Astrocyte (in vitro differentiated cells and primary cell): ENCODE measurements around the gene SLC18A2. TPM values are rescaled to one million over a fixed set of nuclear protein-coding genes. Genes with fewer than 3 reads are reported as not detected.

Source experiments
- DNase-seq: peaks from one replicate; pipeline ENCODE4 v3.0.0-alpha.2; 2010; ENCODE audit warnings: low read depth
- FAIRE-seq: peaks from 2 replicates; lab custom pipeline; 2011; peaks lifted over from hg19 to GRCh38; lab: Jason Lieb, UNC
- H2AFZ ChIP-seq: 2 replicates; pipeline ENCODE4 v1.6.0; 2012; ENCODE audit warnings: low read depth, low read length, inconsistent platforms
- H3K27ac ChIP-seq: 2 replicates; pipeline ENCODE4 v1.5.1; 2011; ENCODE audit warnings: low read depth, low read length, inconsistent platforms
- H3K27me3 ChIP-seq: 2 replicates; pipeline ENCODE4 v1.6.0; 2011; ENCODE audit warnings: low read length, inconsistent platforms; ENCODE audit not compliant: insufficient read depth
- H3K36me3 ChIP-seq: 2 replicates; pipeline ENCODE4 v1.5.1; 2011; ENCODE audit warnings: low read length, inconsistent platforms; ENCODE audit not compliant: insufficient read depth
- H3K4me1 ChIP-seq: 2 replicates; pipeline ENCODE4 v1.5.1; 2011; ENCODE audit warnings: low read length, inconsistent platforms; ENCODE audit not compliant: insufficient read depth
- H3K4me2 ChIP-seq: 2 replicates; pipeline ENCODE4 v1.6.0; 2012; ENCODE audit warnings: low read length, inconsistent platforms
- H3K4me3 ChIP-seq: 2 replicates; pipeline ENCODE4 v1.5.1; 2011; ENCODE audit warnings: low read depth, mild to moderate bottlenecking, low read length, inconsistent platforms; ENCODE audit not compliant: insufficient read depth
- H3K79me2 ChIP-seq: 2 replicates; pipeline ENCODE4 v1.6.0; 2012; ENCODE audit warnings: mild to moderate bottlenecking, low read length, inconsistent platforms; ENCODE audit not compliant: insufficient read depth
- H3K9ac ChIP-seq: 2 replicates; pipeline ENCODE4 v1.6.0; 2012; ENCODE audit warnings: mild to moderate bottlenecking, low read length, inconsistent platforms
- H3K9me3 ChIP-seq: 2 replicates; pipeline ENCODE4 v1.5.1; 2012; ENCODE audit warnings: low read depth, mild to moderate bottlenecking, low read length, inconsistent platforms; ENCODE audit not compliant: insufficient read depth
- H4K20me1 ChIP-seq: 2 replicates; pipeline ENCODE4 v1.6.0; 2012; ENCODE audit warnings: low read length, inconsistent platforms; ENCODE audit not compliant: insufficient read depth
- H3K27ac Mint-ChIP-seq: one replicate; pipeline ENCODE4 v1.8.0; 2021; ENCODE audit warnings: mild to moderate bottlenecking, mixed read lengths; ENCODE audit not compliant: unreplicated experiment
- H3K27me3 Mint-ChIP-seq: one replicate; pipeline ENCODE4 v1.8.0; 2021; ENCODE audit warnings: low read depth, mixed read lengths; ENCODE audit not compliant: unreplicated experiment
- H3K36me3 Mint-ChIP-seq: one replicate; pipeline ENCODE4 v1.8.0; 2021; ENCODE audit warnings: low read depth, mixed read lengths; ENCODE audit not compliant: unreplicated experiment
- H3K4me1 Mint-ChIP-seq: one replicate; pipeline ENCODE4 v1.8.0; 2021; ENCODE audit warnings: low read depth, mixed read lengths; ENCODE audit not compliant: unreplicated experiment
- H3K4me3 Mint-ChIP-seq: one replicate; pipeline ENCODE4 v1.8.0; 2021; ENCODE audit warnings: mild to moderate bottlenecking, moderate library complexity, mixed read lengths; ENCODE audit not compliant: unreplicated experiment
- H3K9me3 Mint-ChIP-seq: one replicate; pipeline ENCODE4 v1.8.0; 2021; ENCODE audit warnings: mild to moderate bottlenecking, mixed read lengths; ENCODE audit not compliant: unreplicated experiment
- CTCF ChIP-seq: IDR thresholded peaks from 2 replicates; pipeline ENCODE4 v1.5.1; 2011; ENCODE audit warnings: low read depth, mild to moderate bottlenecking, inconsistent platforms, low read length, moderate library complexity; ENCODE audit not compliant: insufficient read depth
- EZH2 ChIP-seq: IDR thresholded peaks from 2 replicates; pipeline ENCODE4 v1.6.1; 2012; ENCODE audit warnings: mild to moderate bottlenecking, low read length, inconsistent platforms; ENCODE audit not compliant: insufficient read depth
- total RNA-seq: library from RNA; stranded (reverse); gene quantifications from 2 replicates; pipeline ENCODE4 v1.2.1, GENCODE V29; 2021

The SLC18A2 gene
- total RNA-seq, 1 donor from 2014 or later: not detected

GRCh38 chr10:117224881-117225280, 16.0 kb upstream of the SLC18A2 start:
- DNase-seq (no peak), FAIRE-seq (no peak)
- Mint-ChIP-seq H3K27me3 (peaks cover 23% of the 10 kb centered on the region), H3K27ac (no peak overlapping the region), H3K4me1 (peaks cover 8% of the 10 kb centered on the region), H3K36me3 (no peaks in the 10 kb centered on the region), H3K9me3 (peaks cover 4% of the 10 kb centered on the region), H3K4me3 (no peak overlapping the region)
- Histone ChIP-seq H3K4me1 (peaks cover 7% of the 10 kb centered on the region), H3K27me3 (peaks cover 8% of the 10 kb centered on the region), H4K20me1 (no peaks in the 10 kb centered on the region), H3K36me3 (no peaks in the 10 kb centered on the region), H3K9ac (no peak overlapping the region), H3K4me2 (no peak overlapping the region), H2AFZ (no peak overlapping the region), H3K27ac (no peak overlapping the region), H3K79me2 (no peaks in the 10 kb centered on the region), H3K9me3 (no peaks in the 10 kb centered on the region), H3K4me3 (no peak overlapping the region)
- TF ChIP-seq CTCF (no peak), EZH2 (no peak)

GRCh38 chr10:117226813-117227451, 14.0 kb upstream of the SLC18A2 start:
- Histone ChIP-seq H3K36me3 (no peaks in the 10 kb centered on the region), H2AFZ (no peak overlapping the region), H3K4me1 (peaks cover 2% of the 10 kb centered on the region), H3K9ac (no peak overlapping the region), H3K79me2 (no peaks in the 10 kb centered on the region), H3K4me3 (no peak overlapping the region), H3K4me2 (no peak overlapping the region), H3K27me3 (peaks cover 11% of the 10 kb centered on the region), H4K20me1 (no peaks in the 10 kb centered on the region), H3K9me3 (no peaks in the 10 kb centered on the region), H3K27ac (no peak overlapping the region)
- Mint-ChIP-seq H3K9me3 (peaks cover 16% of the 10 kb centered on the region), H3K36me3 (no peaks in the 10 kb centered on the region), H3K27me3 (peaks cover 41% of the 10 kb centered on the region), H3K4me3 (no peak overlapping the region), H3K27ac (no peak overlapping the region), H3K4me1 (no peaks in the 10 kb centered on the region)
- DNase-seq (no peak), FAIRE-seq (no peak)
- TF ChIP-seq CTCF (peak; percentile 30), EZH2 (no peak)

GRCh38 chr10:117228210-117228609, 12.7 kb upstream of the SLC18A2 start:
- H3K9me3 Mint-ChIP-seq: peaks cover 18% of the 10 kb centered on the region
- peaks cover 52% of the 10 kb centered on the region for H3K27me3 Mint-ChIP-seq
- no peak overlapping the region for H3K4me2 ChIP-seq

More at GRCh38 chr10:117228210-117228609, 12.7 kb upstream of the SLC18A2 start:
- no peaks in the 10 kb centered on the region for H3K79me2 ChIP-seq
- no peaks in the 10 kb centered on the region for H3K9me3 ChIP-seq
- TF ChIP-seq EZH2 (no peak), CTCF (no peak)
- peaks cover 11% of the 10 kb centered on the region for H3K27me3 ChIP-seq
- no peak overlapping the region for H3K4me3 ChIP-seq
- no peak overlapping the region for H3K27ac ChIP-seq
- no peak overlapping the region for H3K27ac Mint-ChIP-seq
- H3K4me1 Mint-ChIP-seq: no peaks in the 10 kb centered on the region
- no peaks in the 10 kb centered on the region for H3K4me1 ChIP-seq
- no peak overlapping the region for H3K4me3 Mint-ChIP-seq
- no peak overlapping the region for H3K9ac ChIP-seq
- no peaks in the 10 kb centered on the region for H3K36me3 Mint-ChIP-seq
- no peaks in the 10 kb centered on the region for H4K20me1 ChIP-seq
- DNase-seq (no peak), FAIRE-seq (no peak)
- no peak overlapping the region for H2AFZ ChIP-seq
- no peaks in the 10 kb centered on the region for H3K36me3 ChIP-seq
